HG02840 (cell line): Measurements from ENCODE around the gene PDIA4.

ENCODE experiments used
- ATAC-seq: cut with Tn5 transposase; IDR thresholded peaks from one replicate; pipeline ENCODE4 v1.9.1; 2021; ENCODE audit warnings: mild to moderate bottlenecking, moderate library complexity, moderate number of reproducible peaks; ENCODE audit not compliant: unreplicated experiment, low FRiP score

The PDIA4 gene

GRCh38 chr7:148975896-148976295 is 52.4 kb downstream of the PDIA4 start:
- no peak for ATAC-seq

DNA sequence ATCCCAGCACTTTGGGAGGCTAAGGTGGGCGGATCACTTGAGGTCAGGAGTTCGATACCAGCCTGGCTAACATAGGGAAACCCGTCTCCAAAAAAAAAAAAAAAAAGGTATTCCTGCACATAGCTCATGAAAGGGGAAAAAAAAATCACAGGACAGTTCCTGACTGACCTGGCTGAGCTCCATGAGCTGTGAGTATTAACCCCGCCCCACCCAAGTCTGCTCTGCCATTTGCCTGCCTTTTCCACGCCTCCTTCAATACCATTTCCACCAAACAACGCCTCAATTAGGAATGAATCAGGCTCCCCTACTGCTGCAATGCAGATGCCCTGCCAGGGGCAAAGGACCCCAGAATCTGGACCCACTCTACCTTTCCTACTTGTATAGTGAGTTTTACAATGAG is 55.0 kb downstream of the PDIA4 start:
- ATAC-seq = no peak

- ATAC-seq = no peak
Measured at GRCh38 chr7:148972375-148972774, 55.9 kb downstream of the PDIA4 start.

GRCh38 chr7:148967602-148968001 is 60.7 kb downstream of the PDIA4 start:
- no peak for ATAC-seq

DNA sequence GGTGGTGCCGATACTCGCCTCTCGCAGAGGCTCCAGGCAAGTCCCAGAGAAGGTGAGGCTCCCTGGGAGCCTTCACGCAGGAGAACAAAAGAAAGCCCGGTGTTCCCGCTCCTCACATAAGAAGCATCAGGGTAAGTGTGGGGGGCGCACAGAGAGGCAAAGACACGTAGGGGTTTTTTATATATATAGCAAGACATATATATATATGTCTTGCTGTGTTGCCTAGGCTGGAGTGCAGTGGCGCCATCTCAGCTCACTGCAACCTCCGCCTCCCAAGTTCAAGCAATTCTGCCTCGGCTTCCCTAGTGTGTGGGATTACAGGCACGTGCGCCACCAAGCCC is 61.3 kb downstream of the PDIA4 start:
- ATAC-seq = no peak

DNA sequence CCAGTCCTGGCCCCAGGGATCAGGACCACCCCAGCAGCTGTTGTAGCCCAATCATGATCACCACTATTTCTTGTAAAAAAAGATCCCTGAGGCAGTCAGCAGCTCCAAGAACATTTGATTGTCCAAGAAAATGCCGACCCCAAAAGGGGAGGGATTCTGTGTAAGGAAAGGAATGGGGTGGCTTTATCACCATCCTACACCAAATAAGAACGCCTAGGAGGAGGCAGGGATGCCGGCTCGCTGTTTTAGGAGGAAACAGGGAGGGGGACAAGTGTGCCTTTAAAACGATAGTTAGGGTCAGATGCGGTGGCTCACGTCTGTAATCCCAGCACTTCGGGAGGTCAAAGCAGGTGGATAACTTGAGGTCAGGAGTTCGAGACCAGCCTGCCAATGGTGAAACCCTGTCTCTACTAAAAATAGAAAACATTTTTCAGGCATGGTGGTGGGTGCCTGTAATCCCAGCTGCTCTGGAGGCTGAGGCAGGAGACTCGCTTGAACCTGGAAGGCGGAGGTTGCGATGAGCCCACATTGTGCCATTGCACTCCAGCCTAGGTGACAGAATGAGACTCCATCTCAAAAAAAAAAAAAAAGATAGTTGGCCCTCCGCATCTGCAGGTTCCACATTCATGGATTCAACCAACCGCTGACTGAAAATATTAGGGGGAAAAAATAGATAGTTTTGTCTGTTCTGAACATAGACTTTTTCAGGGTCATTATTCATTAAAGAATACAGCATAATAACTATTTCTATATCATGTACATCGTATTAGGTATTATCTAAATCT is 63.6 kb downstream of the PDIA4 start:
- no peak for ATAC-seq

- no peak for ATAC-seq
Measured at GRCh38 chr7:148963583-148964482, 64.5 kb downstream of the PDIA4 start.

DNA sequence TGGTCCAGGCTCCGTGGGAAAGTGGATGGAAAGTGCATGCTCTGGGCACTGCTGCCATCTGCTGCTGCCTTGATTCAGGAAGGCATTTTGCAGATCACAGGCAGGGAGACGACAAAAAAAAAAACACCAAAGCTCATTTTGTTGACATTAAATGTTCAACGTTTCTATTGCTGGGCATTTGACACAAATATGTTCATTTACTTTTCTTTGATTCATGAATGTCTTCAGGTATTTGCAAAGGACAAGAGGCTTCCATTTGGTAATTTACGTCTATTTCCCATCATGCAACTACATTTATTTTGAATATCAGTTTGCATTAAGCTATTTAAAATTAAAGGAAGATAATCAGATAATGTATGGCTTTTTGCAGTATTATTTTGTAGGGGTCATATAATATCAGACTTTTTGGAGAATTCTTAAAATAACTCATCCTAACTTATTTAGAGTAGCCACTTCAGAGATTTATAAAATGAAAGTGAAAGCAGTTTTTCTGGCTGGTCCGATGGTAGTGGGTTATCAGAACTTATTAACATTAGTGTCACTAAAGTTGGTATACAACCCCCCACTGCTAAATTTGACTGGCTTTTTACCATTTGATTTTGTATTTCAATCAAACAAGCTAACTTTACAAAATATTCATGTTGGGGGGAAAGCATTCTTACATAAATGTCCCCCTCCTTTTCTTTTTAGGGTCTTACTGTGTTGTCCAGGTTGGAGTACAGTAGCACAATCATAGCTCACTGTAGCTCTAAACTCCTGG is 65.3 kb downstream of the PDIA4 start:
- ATAC-seq = no peak

DNA sequence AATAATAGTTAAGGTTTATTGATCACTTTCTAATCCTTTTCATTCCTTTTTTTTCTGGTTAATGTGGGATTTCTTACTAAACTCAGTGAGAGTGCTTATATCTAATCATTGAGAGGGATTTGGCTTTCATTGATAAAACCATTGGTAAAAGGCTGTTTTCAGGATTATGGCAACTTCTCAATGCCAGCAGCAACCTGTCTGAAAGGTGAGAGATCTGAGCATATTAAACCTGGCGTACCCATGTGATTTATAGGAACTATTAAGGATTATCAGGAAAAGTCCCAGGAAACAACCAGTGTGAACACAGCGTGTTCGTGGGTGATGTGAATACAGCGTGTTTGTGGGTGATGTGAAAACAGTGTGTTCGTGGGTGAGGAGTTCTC is 65.9 kb downstream of the PDIA4 start:
- ATAC-seq = no peak

GRCh38 chr7:148959726-148960125 is 68.6 kb downstream of the PDIA4 start:
- ATAC-seq = no peak

DNA sequence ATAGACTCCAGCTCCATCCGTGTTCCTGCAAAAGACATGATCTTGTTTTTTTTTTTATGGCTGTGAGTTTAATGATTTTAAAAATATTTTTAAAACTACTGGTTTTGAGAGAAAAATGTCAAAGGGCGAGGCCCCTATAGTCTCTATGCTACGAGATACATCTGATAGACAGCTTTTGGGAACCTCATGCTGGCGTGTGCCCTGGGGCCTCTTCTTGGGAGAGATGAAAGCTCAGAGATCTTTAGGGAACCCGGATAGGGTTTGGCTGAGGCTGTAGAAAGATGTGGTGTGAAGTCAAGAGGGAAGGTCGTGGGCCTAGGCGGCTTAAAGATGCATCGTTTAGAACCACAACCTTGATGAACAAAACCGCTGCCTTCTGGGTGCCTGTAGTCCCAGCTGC is 70.2 kb downstream of the PDIA4 start:
- no peak for ATAC-seq

DNA sequence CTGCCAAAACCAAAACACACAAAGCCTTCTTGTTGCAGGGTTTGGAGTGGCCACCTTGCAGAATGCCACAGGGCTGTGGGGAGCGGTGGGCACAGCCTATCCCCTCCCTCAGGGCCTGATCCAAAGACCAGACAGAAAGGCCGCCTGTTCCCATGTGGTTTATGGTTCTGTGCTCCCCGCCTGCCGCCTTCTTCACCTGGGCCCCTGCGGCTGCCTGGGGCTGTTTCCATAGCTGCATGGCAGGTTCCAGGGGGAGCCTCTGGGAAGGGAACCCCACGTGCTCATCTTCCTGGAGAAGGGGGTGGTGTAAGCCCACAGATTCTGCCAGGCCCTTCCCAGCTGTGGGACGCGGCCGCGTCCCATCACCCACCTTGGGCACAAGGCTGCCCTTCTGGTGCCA is 73.5 kb downstream of the PDIA4 start:
- ATAC-seq = no peak

GRCh38 chr7:148953676-148954075 is 74.6 kb downstream of the PDIA4 start:
- ATAC-seq = no peak
